GM18502 (cell line): ENCODE data around the gene DAGLA.

Experiments
- ATAC-seq: cut with Tn5 transposase; IDR thresholded peaks from one replicate; pipeline ENCODE4 v1.9.1; 2021; ENCODE audit warnings: mild to moderate bottlenecking; ENCODE audit not compliant: unreplicated experiment, poor library complexity

DAGLA gene

DNA sequence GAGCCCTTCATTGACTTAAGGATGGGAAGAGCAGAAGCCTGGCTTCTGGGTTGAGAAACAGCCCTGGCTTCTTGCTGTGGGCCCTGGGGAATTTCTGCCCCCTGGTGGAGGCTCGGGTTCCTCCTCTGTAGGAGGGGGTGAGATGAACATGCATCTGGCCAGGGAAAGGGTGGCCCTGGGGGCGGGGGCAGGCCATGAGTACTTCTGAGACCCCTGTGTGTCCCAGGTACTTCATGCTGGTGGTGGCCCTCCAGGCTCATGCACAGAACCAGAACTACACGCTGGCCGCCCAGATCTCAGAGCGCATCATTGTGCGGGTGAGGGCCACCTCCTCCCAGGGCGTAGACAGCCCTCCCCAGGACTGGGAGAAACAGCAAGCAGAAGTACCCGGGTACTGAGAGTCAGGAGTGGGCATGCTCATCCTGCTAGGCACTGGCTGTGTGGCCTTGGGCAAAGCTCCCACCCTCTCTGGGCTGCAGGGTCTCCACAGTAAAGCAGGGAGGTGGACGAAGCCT, 96.4 kb downstream of the DAGLA start:
- ATAC-seq, result no peak

GRCh38 chr11:61777234-61778090, 97.3 kb downstream of the DAGLA start:
- ATAC-seq, result no peak

DNA sequence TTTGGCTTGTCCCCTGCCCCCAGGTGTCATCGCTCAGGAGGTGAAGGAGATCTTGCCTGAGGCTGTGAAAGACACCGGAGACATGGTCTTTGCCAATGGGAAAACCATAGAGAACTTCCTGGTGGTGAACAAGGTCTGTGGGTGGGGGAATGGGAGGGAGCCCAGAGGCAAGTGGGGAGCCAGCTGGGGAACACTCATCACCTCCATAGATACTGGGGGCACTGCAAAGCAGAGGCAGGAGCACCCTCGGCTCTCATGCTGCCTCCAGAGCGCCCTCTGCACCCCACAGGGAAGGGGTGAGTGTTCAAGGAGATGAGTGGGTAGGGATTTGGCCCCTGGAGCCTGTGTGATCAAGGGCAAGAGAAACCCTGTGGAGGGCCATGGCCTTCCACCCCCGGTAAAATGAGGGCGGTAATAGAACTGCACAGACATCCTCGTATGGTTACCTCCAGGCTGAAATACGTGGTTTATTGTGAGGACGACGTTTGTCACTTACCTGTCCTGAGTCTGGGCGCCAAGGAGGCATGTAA, 98.2 kb downstream of the DAGLA start:
- no peak for ATAC-seq

DNA sequence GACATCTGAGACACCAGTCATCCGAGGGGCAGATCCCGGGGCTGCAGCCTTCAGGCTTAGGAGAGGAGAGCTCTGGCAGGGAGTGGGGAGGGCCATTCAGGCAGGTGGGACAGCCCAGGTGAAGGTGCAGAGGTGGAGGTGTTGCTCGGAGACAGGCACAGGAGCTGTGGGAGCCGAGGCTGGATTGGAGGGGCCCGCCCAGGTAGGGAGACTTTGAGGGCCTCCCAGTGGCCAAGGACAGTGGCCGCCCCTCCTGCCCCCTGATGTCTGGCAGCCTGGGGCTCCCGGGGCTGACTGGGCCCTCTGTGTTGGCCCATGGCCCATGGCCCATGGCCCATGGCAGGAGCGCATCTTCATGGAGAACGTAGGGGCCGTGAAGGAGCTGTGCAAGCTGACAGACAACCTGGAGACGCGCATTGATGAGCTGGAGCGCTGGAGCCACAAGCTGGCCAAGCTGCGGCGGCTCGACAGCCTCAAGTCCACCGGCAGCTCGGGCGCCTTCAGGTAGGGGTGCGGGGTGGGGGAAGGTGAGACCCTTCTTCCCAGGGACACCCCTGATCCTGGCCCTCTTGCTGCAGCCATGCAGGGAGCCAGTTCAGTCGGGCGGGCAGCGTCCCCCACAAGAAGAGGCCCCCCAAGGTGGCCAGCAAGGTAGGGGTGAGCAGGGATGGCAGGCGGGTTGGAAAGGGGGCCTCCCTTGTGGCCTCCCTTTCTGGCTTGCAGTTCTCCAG, 98.9 kb downstream of the DAGLA start:
- no peak for ATAC-seq

GRCh38 chr11:61779666-61780525, 99.7 kb downstream of the DAGLA start:
- ATAC-seq, result no peak

GRCh38 chr11:61780581-61781162, 100.5 kb downstream of the DAGLA start:
- ATAC-seq, result no peak

DNA sequence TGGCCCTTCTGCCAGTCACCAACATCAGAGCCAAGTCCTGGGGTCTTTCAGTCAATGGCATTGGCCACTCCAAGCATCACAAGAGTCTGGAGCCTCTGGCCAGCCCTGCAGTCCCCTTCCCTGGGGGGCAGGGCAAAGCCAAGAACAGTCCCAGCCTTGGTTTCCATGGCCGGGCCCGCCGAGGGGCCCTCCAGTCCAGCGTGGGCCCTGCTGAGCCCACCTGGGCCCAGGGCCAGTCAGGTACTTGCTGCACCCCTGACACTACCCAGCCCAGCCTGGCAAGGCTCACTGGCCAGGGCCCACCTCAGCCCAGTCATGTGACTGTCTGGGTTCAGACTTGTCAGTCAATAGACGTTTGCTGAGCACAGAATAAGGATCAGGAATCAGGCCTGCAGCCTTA, 101.4 kb downstream of the DAGLA start:
- ATAC-seq, result no peak

DNA sequence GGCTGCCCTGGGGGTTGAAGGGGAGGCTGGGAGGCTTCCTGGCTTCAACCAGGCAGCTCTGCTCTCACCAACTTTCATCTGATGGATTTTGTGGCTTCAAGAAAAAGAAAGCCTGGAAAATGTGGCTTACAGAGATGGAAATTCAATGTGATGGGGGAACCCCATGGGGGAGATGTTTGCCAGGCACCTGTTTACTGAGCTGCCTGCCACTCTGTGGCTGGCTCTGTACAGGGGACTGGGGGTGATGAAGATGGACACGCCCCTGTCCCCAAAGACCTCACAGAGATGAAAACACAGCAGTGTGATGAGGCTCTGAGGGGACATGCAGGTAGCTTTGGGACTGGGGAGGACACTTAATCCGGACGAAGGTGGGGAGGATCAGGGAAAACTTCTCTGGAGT, 102.1 kb downstream of the DAGLA start:
- ATAC-seq, result no peak

DNA sequence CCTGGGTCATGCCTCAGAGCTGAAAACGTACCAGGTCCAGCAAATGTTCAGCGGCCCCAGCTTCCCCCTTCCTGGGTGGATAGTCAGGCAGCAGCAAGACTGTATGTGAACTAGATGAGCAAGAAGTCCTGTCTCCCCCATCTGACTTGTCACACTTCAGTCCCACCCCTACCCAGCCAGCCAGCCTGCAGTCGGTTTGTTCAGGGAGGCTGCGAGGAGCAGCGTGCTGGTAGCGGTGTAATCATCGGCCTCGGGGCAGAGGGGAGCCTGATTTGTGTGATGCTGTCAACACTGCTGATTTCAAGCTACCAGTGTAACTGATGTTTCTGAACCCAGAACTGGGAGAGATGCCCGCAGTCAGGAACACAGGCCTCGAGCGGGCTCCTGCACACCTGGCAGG, 102.7 kb downstream of the DAGLA start:
- ATAC-seq, result no peak

- no peak for ATAC-seq
Measured at GRCh38 chr11:61783717-61784505, 103.7 kb downstream of the DAGLA start.

DNA sequence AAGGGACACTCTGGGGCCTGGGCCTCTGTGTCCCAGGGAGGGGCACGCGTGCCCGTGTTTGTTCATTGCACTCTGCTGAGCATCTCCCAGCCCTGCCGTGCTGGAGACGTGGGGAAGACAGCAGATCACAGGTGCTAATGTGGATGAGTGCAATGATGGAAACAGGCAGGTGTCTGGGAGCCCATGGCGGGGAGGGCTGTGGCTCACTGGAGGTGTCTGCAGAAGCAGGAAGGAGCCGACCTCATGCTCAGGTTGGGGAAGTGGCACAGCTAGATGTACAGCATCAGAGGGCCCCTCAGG, 104.3 kb downstream of the DAGLA start:
- no peak for ATAC-seq

- ATAC-seq, result no peak
Measured at GRCh38 chr11:61785837-61786402, 105.7 kb downstream of the DAGLA start.

DNA sequence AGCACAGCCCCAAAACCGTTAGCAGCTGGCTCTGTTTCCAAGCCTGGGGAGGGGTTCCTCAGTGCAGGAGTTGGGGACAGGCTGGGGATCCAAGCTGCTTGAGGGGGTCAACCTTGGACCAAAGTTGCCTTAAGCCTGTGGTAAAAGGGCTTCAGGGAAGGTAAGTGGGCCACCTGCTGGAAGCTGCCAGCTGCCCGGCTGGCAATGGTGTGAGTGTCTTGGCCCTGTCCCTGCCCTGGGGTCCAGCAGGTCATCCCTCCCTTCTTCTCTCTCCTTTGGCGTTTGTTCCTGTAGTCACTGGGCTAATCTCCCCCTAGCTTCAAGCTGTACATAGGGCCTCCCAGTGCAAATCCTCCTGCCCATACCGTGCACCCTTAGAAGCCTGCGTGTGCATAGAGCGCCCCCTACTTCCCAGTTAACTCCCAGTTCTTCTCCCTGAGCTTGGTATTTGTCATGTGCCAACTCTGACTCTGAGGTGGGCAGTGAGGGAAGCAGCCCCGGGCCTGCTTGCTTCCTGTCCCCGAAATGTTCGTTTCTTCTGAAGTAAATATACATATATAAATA, 107.8 kb downstream of the DAGLA start:
- no peak for ATAC-seq

DNA sequence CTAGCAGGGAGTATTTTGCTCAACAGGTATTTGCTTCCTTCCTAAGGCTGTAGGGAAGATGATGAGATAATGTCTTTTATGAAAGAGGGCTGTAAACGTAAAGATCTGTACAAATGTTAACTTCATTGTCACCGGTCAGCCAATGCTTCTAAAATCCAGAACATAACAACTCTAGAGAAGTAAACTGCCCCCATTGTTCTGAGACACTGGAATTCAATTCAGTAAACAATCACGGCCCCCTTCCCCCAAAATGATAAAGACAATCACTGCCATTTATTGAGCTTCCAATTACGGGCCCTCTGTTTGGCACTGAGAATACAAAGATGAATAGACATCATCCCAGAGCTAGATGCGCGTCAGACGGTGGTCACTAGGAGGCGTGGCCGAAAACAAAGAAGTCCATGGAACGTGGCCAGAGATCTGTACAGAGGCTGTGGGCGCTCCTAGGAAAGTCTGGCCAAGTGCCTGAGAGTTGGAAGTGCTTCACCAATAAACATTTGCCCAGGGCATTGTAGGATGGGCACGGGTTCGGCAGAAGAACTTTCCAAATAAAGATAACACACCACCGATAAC, 111.6 kb downstream of the DAGLA start:
- peak; percentile 37 for ATAC-seq

- ATAC-seq, result peak; percentile 79
Measured at GRCh38 chr11:61792310-61793082, 112.3 kb downstream of the DAGLA start, which contains the start of the genes FEN1 and TMEM258. TSS of gene FEN1 (plus strand) at chr11:61792911. CDS start at chr11:61795362, 2,451 bp downstream. TSS of gene TMEM258 (minus strand) at chr11:61792599. CDS start at chr11:61792558, 41 bp downstream.

GRCh38 chr11:61793083-61793828, 113.1 kb downstream of the DAGLA start:
- peak; percentile 21 for ATAC-seq

DNA sequence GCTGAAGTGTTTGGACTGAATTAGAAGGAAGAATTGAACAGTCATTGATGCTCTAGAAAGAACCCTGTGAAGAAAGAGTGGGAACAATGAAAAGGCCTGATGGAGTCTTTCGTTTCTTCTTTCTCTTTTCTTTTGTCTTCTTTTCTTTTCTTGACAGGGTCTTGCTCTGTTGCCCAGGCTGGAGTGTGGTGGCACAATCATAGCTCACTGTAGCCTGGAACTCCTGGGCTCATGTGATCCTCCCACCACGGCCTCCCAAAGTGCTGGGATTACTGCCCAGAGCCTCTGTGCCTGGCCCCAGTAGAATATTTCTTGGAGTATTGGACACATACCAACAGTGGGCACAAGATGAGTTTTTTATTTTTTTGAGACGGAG, 113.6 kb downstream of the DAGLA start:
- no peak for ATAC-seq
